SK-N-SH treated with all-trans-retinoic acid at 6 μM for 48 hours (cell line): ENCODE data around the gene PCYT1B.

Source experiments
- ZFP3 ChIP-seq: fragments of 250-450 bp; sonication (Bioruptor Pico); IDR thresholded peaks from 2 replicates; pipeline ENCODE4 v1.5.0; 2020; ENCODE audit warnings: mild to moderate bottlenecking, moderate library complexity
- ZNF8 ChIP-seq: fragments of 450-650 bp; formaldehyde crosslinking; IDR thresholded peaks from 2 replicates; pipeline ENCODE4 v1.5.0; 2020; ENCODE audit warnings: mild to moderate bottlenecking, moderate library complexity

DNA sequence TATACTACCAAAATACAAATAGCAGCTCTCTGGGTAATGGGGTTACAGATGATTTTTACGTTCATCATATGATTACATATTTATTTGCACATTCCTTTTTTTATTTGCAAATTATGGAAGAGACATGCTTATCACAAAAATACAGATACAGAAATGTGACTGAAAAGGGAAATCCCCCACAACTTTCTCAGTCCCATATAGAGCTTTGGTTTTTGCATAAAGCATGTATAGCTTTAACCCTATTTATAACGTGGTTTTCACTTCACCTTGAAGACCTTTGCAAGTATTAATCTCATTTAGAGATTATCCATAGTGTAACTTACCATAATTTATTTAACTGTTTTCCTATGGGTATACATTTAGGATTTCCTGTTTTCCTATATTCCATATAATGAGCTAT, 126.7 kb downstream of the PCYT1B start:
- TF ChIP-seq ZNF8 (CRISPR knock-in tag) (no peak), ZFP3 (CRISPR knock-in tag) (no peak)
